ENCODE data around the gene PLTP. TPM values are rescaled to one million over a fixed set of nuclear protein-coding genes. Genes with fewer than 3 reads are reported as not detected.

Gene PLTP
- total and polyA plus RNA-seq, 2 of the 13 experiments (the other 11 are each of a cell fraction or from before 2014, with no cell fraction given): 16.9 to 28.6 TPM

DNA sequence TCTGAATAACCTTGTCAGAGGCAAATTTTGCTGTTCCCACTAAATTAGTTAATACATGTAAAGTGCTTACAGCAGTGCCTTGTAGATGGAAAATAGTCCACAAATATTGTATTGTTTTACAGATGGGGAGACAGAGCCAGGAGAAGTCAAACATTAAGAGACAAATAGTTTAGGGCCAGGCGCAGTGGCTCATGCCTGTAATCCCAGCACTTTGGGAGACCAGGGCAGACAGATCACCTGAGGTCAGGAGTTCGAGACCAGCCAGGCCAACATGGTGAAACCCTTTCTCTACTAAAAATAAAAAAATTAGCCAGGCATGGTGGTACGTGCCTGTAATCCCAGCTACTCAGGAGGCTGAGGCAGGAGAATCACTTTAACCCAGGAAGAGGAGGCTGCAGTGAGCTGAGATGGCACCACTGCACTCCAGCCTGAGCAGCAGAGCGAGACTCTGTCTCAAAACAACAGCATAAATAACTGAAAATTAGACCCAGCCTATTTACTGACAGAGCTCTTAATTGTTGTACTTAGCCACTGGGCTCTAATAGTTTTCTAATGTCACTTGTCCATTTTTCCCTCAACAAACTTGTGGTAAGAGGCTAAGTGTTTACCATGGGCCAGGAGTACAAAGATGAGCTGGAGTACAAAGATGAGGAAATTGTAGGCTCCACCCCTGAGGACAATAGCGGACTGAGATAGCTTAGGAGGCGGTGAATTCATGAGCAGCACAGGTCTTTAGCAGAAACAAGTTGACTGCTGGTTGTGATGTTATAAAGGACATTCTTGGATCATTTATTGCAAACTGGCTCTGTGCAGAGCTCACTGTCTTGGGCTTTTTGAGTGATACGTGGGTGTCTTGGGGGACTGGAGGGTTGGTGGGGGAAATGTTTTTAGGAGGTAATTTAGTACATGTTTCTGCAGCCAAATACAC is 48.1 kb downstream of the PLTP start (continued):
- TF ChIP-seq, protein P1, sequence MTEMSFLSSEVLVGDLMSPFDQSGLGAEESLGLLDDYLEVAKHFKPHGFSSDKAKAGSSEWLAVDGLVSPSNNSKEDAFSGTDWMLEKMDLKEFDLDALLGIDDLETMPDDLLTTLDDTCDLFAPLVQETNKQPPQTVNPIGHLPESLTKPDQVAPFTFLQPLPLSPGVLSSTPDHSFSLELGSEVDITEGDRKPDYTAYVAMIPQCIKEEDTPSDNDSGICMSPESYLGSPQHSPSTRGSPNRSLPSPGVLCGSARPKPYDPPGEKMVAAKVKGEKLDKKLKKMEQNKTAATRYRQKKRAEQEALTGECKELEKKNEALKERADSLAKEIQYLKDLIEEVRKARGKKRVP (CRISPR knock-in tag; IDR thresholded peaks at IDR 0.05): no peak
- TF ChIP-seq, protein P2, sequence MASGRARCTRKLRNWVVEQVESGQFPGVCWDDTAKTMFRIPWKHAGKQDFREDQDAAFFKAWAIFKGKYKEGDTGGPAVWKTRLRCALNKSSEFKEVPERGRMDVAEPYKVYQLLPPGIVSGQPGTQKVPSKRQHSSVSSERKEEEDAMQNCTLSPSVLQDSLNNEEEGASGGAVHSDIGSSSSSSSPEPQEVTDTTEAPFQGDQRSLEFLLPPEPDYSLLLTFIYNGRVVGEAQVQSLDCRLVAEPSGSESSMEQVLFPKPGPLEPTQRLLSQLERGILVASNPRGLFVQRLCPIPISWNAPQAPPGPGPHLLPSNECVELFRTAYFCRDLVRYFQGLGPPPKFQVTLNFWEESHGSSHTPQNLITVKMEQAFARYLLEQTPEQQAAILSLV (CRISPR knock-in tag; IDR thresholded peaks at IDR 0.05; ENCODE audit: borderline replicate concordance): 0 out of 2 replicates have a peak, but pooled peaks have one; percentile 69
- TF ChIP-seq RCOR2 (CRISPR knock-in tag; IDR thresholded peaks at IDR 0.05) (peak; percentile 57; the same call in 1 of the 2 replicates), PAWR (CRISPR knock-in tag; IDR thresholded peaks at IDR 0.05; ENCODE audit: borderline replicate concordance) (no peak), FOXO1 (CRISPR knock-in tag; IDR thresholded peaks at IDR 0.05) (peak; percentile 94), ZC3H13 (CRISPR knock-in tag; IDR thresholded peaks at IDR 0.05) (no peak; the same call in 1 of the 2 replicates), ZNF180 (CRISPR knock-in tag; IDR thresholded peaks at IDR 0.05; ENCODE audit: borderline replicate concordance, low read depth) (no peak), BCL6 (CRISPR knock-in tag; IDR thresholded peaks at IDR 0.05) (peak; percentile 72), KAT8 (CRISPR knock-in tag; IDR thresholded peaks at IDR 0.05) (peak; percentile 83), KDM6A (CRISPR knock-in tag; IDR thresholded peaks at IDR 0.05; ENCODE audit: low read depth) (peak; percentile 85), ZNF564 (CRISPR knock-in tag; IDR thresholded peaks at IDR 0.05) (no peak), ZNF441 (CRISPR knock-in tag; IDR thresholded peaks at IDR 0.05; ENCODE audit: borderline replicate concordance) (0 out of 2 replicates have a peak, but pooled peaks have one; percentile 73), CHD4 (IDR thresholded peaks at IDR 0.05; ENCODE audit: borderline replicate concordance, low read length) (peak; percentile 35; the same call in 1 of the 2 replicates)
- TF ChIP-seq, protein P3, sequence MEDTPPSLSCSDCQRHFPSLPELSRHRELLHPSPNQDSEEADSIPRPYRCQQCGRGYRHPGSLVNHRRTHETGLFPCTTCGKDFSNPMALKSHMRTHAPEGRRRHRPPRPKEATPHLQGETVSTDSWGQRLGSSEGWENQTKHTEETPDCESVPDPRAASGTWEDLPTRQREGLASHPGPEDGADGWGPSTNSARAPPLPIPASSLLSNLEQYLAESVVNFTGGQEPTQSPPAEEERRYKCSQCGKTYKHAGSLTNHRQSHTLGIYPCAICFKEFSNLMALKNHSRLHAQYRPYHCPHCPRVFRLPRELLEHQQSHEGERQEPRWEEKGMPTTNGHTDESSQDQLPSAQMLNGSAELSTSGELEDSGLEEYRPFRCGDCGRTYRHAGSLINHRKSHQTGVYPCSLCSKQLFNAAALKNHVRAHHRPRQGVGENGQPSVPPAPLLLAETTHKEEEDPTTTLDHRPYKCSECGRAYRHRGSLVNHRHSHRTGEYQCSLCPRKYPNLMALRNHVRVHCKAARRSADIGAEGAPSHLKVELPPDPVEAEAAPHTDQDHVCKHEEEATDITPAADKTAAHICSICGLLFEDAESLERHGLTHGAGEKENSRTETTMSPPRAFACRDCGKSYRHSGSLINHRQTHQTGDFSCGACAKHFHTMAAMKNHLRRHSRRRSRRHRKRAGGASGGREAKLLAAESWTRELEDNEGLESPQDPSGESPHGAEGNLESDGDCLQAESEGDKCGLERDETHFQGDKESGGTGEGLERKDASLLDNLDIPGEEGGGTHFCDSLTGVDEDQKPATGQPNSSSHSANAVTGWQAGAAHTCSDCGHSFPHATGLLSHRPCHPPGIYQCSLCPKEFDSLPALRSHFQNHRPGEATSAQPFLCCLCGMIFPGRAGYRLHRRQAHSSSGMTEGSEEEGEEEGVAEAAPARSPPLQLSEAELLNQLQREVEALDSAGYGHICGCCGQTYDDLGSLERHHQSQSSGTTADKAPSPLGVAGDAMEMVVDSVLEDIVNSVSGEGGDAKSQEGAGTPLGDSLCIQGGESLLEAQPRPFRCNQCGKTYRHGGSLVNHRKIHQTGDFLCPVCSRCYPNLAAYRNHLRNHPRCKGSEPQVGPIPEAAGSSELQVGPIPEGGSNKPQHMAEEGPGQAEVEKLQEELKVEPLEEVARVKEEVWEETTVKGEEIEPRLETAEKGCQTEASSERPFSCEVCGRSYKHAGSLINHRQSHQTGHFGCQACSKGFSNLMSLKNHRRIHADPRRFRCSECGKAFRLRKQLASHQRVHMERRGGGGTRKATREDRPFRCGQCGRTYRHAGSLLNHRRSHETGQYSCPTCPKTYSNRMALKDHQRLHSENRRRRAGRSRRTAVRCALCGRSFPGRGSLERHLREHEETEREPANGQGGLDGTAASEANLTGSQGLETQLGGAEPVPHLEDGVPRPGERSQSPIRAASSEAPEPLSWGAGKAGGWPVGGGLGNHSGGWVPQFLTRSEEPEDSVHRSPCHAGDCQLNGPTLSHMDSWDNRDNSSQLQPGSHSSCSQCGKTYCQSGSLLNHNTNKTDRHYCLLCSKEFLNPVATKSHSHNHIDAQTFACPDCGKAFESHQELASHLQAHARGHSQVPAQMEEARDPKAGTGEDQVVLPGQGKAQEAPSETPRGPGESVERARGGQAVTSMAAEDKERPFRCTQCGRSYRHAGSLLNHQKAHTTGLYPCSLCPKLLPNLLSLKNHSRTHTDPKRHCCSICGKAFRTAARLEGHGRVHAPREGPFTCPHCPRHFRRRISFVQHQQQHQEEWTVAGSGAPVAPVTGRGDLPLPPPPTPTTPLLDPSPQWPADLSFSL (CRISPR knock-in tag; IDR thresholded peaks at IDR 0.05): no peak
- TF ChIP-seq, protein P4, sequence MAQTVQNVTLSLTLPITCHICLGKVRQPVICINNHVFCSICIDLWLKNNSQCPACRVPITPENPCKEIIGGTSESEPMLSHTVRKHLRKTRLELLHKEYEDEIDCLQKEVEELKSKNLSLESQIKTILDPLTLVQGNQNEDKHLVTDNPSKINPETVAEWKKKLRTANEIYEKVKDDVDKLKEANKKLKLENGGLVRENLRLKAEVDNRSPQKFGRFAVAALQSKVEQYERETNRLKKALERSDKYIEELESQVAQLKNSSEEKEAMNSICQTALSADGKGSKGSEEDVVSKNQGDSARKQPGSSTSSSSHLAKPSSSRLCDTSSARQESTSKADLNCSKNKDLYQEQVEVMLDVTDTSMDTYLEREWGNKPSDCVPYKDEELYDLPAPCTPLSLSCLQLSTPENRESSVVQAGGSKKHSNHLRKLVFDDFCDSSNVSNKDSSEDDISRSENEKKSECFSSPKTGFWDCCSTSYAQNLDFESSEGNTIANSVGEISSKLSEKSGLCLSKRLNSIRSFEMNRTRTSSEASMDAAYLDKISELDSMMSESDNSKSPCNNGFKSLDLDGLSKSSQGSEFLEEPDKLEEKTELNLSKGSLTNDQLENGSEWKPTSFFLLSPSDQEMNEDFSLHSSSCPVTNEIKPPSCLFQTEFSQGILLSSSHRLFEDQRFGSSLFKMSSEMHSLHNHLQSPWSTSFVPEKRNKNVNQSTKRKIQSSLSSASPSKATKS (CRISPR knock-in tag; IDR thresholded peaks at IDR 0.05): no peak
- TF ChIP-seq, protein P5, sequence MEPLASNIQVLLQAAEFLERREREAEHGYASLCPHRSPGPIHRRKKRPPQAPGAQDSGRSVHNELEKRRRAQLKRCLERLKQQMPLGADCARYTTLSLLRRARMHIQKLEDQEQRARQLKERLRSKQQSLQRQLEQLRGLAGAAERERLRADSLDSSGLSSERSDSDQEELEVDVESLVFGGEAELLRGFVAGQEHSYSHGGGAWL (CRISPR knock-in tag; IDR thresholded peaks at IDR 0.05): no peak

All from HepG2 (cell line).